Activated T-helper 2 cell treated with anti-CD3 and anti-CD28 coated beads, Interferon-gamma antibody, Interleukin-2, Interleukin-4, amounts not matched to agents 10 μg/mL and 5 μg/mL and 100 μg/mL, durations not matched to agents 14 hours and 24 hours and 36 hours (primary cell): ENCODE results near the gene TAF3. TPM values are rescaled to one million over a fixed set of nuclear protein-coding genes. Genes with fewer than 3 reads are reported as not detected.

ENCODE experiments used
- DNase-seq: peaks from one replicate; pipeline ENCODE4 v3.0.0; 2021; ENCODE audit warnings: low spot score
- H3K27ac Mint-ChIP-seq: one replicate; pipeline ENCODE4 v1.8.0; 2021; ENCODE audit warnings: mixed read lengths
- H3K27me3 Mint-ChIP-seq: one replicate; pipeline ENCODE4 v1.8.0; 2021; ENCODE audit warnings: low read depth, mixed read lengths
- H3K36me3 Mint-ChIP-seq: one replicate; pipeline ENCODE4 v1.8.0; 2021; ENCODE audit warnings: low read depth, mixed read lengths
- H3K4me1 Mint-ChIP-seq: one replicate; pipeline ENCODE4 v1.8.0; 2021; ENCODE audit warnings: low read depth, mixed read lengths
- H3K4me3 Mint-ChIP-seq: one replicate; pipeline ENCODE4 v1.8.0; 2021; ENCODE audit warnings: low read depth, mild to moderate bottlenecking, moderate library complexity, mixed read lengths
- H3K9me3 Mint-ChIP-seq: one replicate; pipeline ENCODE4 v1.8.0; 2021; ENCODE audit warnings: mixed read lengths
- intact Hi-C: fragments of 100-400 bp; cut with micrococcal nuclease; formaldehyde crosslinking; loops from one replicate; pipeline ENCODE4 v1.15.1; 2023
- total RNA-seq: library from RNA; stranded (reverse); gene quantifications from 2 replicates; pipeline ENCODE4 v1.2.3, GENCODE V29; 2022

Gene TAF3
- total RNA-seq, 1 donor from 2014 or later: 17.4 TPM

DNA sequence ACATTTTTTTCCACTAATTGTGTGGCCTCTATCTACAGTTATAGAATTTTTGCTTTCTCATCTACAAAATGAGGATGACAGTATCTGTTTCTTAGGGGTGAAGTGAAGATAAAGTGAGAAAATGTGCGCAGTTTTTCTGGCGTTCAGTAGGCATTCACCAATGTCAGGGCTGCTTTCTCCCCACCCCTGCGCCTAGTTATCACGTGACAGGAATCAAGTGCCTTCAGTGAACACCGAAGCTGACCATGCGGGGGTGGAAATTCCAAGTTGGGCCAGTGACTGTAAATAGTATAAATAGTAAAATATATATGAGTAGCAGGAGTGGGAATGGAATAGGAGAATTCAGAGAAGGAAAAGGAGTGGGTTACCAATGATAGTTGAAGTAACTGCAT is 77.4 kb downstream of the TAF3 start:
- H3K4me1 Mint-ChIP-seq: peaks cover 19% of the 10 kb centered on the region

DNA sequence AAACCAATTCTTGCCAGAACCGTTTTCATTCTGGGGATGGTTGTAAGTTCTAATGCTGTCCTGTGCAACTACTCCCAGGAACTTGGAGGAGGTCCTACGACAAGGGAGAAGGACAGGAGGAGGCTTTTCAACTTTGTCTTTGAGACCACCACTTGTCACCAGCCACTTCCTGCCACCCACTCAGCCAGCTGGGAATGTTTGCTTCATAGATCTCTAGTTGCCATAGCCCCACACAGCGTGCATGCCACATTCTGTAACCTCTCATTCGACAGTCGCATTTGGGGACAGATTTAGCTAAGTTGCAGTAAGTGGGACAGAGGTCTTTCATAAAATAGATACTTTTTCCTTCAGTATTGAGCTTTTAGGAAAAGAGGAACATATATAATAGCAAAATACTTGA is 78.0 kb downstream of the TAF3 start:
- no peak for DNase-seq
- Mint-ChIP-seq H3K9me3 (no peaks in the 10 kb centered on the region), H3K4me3 (no peak overlapping the region), H3K4me1 (peaks cover 17% of the 10 kb centered on the region), H3K27me3 (no peaks in the 10 kb centered on the region), H3K27ac (no peak overlapping the region), H3K36me3 (peaks cover 24% of the 10 kb centered on the region)
- intact Hi-C loops: no loop called here

More for the DNA sequence above, 77.4 kb downstream of the TAF3 start:
- Mint-ChIP-seq H3K9me3 (no peaks in the 10 kb centered on the region), H3K36me3 (peaks cover 24% of the 10 kb centered on the region), H3K27me3 (no peaks in the 10 kb centered on the region), H3K4me3 (no peak overlapping the region), H3K27ac (no peak overlapping the region)
- DNase-seq: no peak
- intact Hi-C loops: no loop called here

DNA sequence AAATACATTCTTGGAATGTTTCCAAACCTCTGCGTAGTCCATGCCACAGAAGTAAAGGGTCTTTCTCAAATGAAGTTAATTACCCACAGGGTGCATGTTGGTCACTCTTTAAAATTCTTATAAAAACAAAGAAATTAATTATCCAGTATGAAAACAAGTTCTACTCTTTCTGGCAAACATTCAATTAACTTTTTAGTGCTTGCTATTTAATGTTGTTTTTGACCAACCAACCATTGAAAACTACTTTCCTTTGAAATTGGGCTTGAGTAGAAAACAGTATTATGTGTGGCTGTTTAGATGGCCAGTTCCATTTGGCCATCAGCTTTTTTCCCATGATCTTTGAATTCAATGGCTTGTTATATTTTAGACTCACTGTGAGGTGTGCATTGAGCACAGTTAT is 83.0 kb downstream of the TAF3 start:
- H3K27me3 Mint-ChIP-seq: no peaks in the 10 kb centered on the region
- H3K9me3 Mint-ChIP-seq: no peaks in the 10 kb centered on the region
- no peak overlapping the region for H3K4me3 Mint-ChIP-seq
- no peak overlapping the region for H3K27ac Mint-ChIP-seq
- intact Hi-C loops: no loop called here
- no peak for DNase-seq
- H3K36me3 Mint-ChIP-seq: peaks cover 24% of the 10 kb centered on the region
- peaks cover 13% of the 10 kb centered on the region for H3K4me1 Mint-ChIP-seq

GRCh38 chr10:7902413-7902812 is 84.1 kb downstream of the TAF3 start:
- H3K9me3 Mint-ChIP-seq: no peaks in the 10 kb centered on the region

DNA sequence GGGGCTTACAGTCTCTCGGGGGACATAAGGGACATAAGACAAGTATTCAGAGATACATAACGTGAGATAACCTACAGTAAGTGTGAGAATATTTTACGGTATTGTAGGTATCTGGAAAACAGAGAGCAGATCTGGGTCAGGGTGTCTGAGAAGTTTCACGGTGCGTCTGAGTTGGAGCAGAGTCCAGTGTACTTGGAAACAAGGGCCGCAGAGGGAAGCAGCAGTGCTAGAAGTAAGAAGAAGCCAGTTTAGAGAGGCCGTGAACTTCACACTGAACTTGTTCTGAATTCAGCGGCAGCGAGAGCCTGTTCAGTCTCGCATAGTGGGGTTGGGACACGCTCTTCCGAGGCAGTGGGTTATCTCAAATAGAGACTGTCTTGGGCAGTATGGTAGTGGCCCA is 85.5 kb downstream of the TAF3 start:
- Mint-ChIP-seq H3K27ac (no peak overlapping the region), H3K9me3 (no peaks in the 10 kb centered on the region), H3K36me3 (peaks cover 6% of the 10 kb centered on the region), H3K4me1 (peaks cover 14% of the 10 kb centered on the region), H3K4me3 (no peak overlapping the region), H3K27me3 (no peaks in the 10 kb centered on the region)
- intact Hi-C loops: no loop called here
- no peak for DNase-seq

More at GRCh38 chr10:7902413-7902812, 84.1 kb downstream of the TAF3 start:
- Mint-ChIP-seq H3K27me3 (no peaks in the 10 kb centered on the region), H3K4me1 (peaks cover 13% of the 10 kb centered on the region), H3K4me3 (no peak overlapping the region), H3K27ac (no peak overlapping the region), H3K36me3 (peaks cover 15% of the 10 kb centered on the region)
- intact Hi-C loops: no loop called here
- DNase-seq: no peak

- Mint-ChIP-seq H3K36me3 (no peaks in the 10 kb centered on the region), H3K9me3 (no peaks in the 10 kb centered on the region), H3K27me3 (no peaks in the 10 kb centered on the region), H3K4me1 (peaks cover 9% of the 10 kb centered on the region), H3K4me3 (no peak overlapping the region), H3K27ac (no peak overlapping the region)
- no peak for DNase-seq
- intact Hi-C loops: no loop called here
These were observed 87.8 kb downstream of the TAF3 start for GRCh38 chr10:7906128-7906527.

- Mint-ChIP-seq H3K4me1 (peaks cover 14% of the 10 kb centered on the region), H3K36me3 (no peaks in the 10 kb centered on the region), H3K27ac (no peak overlapping the region), H3K27me3 (no peaks in the 10 kb centered on the region), H3K4me3 (no peak overlapping the region), H3K9me3 (no peaks in the 10 kb centered on the region)
- intact Hi-C loops: no loop called here
- no peak for DNase-seq
These were observed 90.4 kb downstream of the TAF3 start for GRCh38 chr10:7908541-7909210.

GRCh38 chr10:7913126-7913872 is 95.0 kb downstream of the TAF3 start:
- peaks cover 8% of the 10 kb centered on the region for H3K4me1 Mint-ChIP-seq
- H3K9me3 Mint-ChIP-seq: no peaks in the 10 kb centered on the region
- no peak overlapping the region for H3K4me3 Mint-ChIP-seq
- H3K27me3 Mint-ChIP-seq: no peaks in the 10 kb centered on the region
- no peak overlapping the region for H3K27ac Mint-ChIP-seq
- H3K36me3 Mint-ChIP-seq: no peaks in the 10 kb centered on the region
- intact Hi-C loops: no loop called here
- DNase-seq: no peak

DNA sequence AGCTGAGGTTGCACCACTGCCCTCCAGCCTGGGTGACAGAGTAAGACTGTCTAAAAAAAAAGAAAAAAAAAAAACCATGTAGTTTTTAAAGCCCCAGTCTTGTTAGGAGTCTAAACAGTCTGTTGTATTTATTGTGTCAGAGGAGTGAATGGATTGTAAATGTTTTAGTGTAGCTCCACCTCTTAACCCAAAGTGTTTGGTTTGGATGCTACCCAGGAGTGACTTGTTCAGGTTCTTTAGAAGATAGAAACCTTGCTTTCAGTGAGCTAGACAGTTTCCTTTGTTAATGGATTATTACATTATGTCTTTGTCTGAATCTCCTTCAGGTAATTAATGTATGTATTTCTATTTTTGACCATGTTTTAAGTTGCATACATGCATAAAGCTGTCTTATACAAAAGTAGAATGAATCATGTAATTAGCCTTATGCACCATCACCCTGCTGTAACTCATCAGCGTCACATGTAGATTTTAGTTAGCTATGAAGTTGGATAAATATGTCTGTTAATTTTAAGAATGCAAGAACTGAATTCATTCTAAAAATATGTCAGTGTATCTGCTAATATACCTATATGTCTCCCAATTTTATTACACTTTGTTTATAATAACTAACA is 97.7 kb downstream of the TAF3 start:
- intact Hi-C loops: no loop called here
- Mint-ChIP-seq H3K9me3 (no peaks in the 10 kb centered on the region), H3K27me3 (no peaks in the 10 kb centered on the region), H3K4me3 (no peak overlapping the region), H3K36me3 (no peaks in the 10 kb centered on the region), H3K27ac (no peak overlapping the region), H3K4me1 (peaks cover 5% of the 10 kb centered on the region)
- no peak for DNase-seq

- intact Hi-C loops: no loop called here
- no peak overlapping the region for H3K27ac Mint-ChIP-seq
- H3K36me3 Mint-ChIP-seq: no peaks in the 10 kb centered on the region
- peaks cover 5% of the 10 kb centered on the region for H3K4me1 Mint-ChIP-seq
- H3K4me3 Mint-ChIP-seq: no peak overlapping the region
- no peak for DNase-seq
- H3K27me3 Mint-ChIP-seq: no peaks in the 10 kb centered on the region
- no peaks in the 10 kb centered on the region for H3K9me3 Mint-ChIP-seq
These were observed 99.4 kb downstream of the TAF3 start for GRCh38 chr10:7917736-7918135.

GRCh38 chr10:7922707-7923106 is 104.4 kb downstream of the TAF3 start:
- Mint-ChIP-seq H3K27me3 (no peaks in the 10 kb centered on the region), H3K27ac (no peak overlapping the region), H3K4me1 (no peaks in the 10 kb centered on the region), H3K36me3 (no peaks in the 10 kb centered on the region), H3K9me3 (no peaks in the 10 kb centered on the region), H3K4me3 (no peak overlapping the region)
- intact Hi-C loops: no loop called here
- DNase-seq: no peak

DNA sequence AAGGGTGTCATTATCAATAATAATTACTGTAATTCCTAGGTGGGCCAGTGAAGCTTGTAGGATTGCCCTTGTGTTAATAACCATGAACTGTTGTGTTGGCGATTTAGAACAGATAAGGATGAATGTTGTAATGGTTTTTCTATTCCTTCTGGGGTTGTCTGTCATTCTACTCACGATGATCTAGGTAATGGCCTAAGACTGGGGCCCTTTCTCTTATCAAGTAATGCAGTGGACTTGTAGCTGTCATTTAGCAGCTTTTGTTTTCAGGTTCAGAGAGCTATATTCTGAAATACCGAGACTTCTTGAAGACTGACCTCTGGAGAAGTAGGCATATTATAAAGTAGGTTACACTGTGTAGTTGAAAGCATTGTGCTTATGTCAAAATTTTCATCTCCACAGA is 110.2 kb downstream of the TAF3 start:
- intact Hi-C loops: no loop called here
- Mint-ChIP-seq H3K4me3 (no peak overlapping the region), H3K9me3 (no peaks in the 10 kb centered on the region), H3K4me1 (peaks cover 7% of the 10 kb centered on the region), H3K36me3 (no peaks in the 10 kb centered on the region), H3K27ac (no peak overlapping the region), H3K27me3 (no peaks in the 10 kb centered on the region)
- DNase-seq: no peak
